Uterus (tissue), 2 donors: ENCODE data around the gene EPHA10.

Source experiments
- CTCF ChIP-seq, 4 experiments: fragments of 200-600 bp in 2 of 4; fragments of 450-650 bp in 2 of 4; sonication (generic) in 2 of 4; IDR thresholded peaks; one replicate each; pipeline ENCODE4 v1.5.1; 2016 to 2019; ENCODE audit warnings: antibody characterized with exemption in 4 of 4, mild to moderate bottlenecking in 2 of 4, moderate library complexity in 1 of 4
- POLR2A ChIP-seq, 2 donors: fragments of 450-650 bp; IDR thresholded peaks; one replicate each; pipeline ENCODE4 v1.6.1; 2016; ENCODE audit warnings: antibody characterized with exemption in 2 of 2, mild to moderate bottlenecking in 1 of 2, moderate library complexity in 1 of 2

- TF ChIP-seq CTCF (IDR thresholded peaks at IDR 0.05) (no peak), POLR2A (IDR thresholded peaks at IDR 0.05) (no peak)
Measured at GRCh38 chr1:37714226-37714625, 50.7 kb downstream of the EPHA10 start.
